ENCODE results near the gene CEBPA. TPM values are rescaled to one million over a fixed set of nuclear protein-coding genes. Genes with fewer than 3 reads are reported as not detected.
A peak's percentile ranks its signal among the peaks of the same experiment; 100 is the strongest.

The CEBPA gene
- polyA plus RNA-seq, 2 donors, result 14.1 to 19.4 TPM

- Histone ChIP-seq H3K36me3 (ENCODE audit: control insufficient read depth in 2 of 2, insufficient read depth in 2 of 2, low read length in 1 of 2) (no peaks in the 10 kb centered on the region), H3K27ac (ENCODE audit: low read depth in 2 of 2, low read length in 1 of 2) (peak overlapping the region; percentile 74 to 99), H3K9me3 (ENCODE audit: control insufficient read depth in 2 of 2, insufficient read depth in 1 of 2, low read depth in 1 of 2, low read length in 1 of 2) (no peaks in the 10 kb centered on the region), H3K4me3 (ENCODE audit: low read depth in 1 of 2, low read length in 2 of 2) (no peak overlapping the region), H3K4me1 (ENCODE audit: control insufficient read depth in 2 of 2, insufficient read depth in 2 of 2, low read length in 1 of 2) (peaks cover 16 to 36% of the 10 kb centered on the region in 2 donors), H3K27me3 (ENCODE audit: control insufficient read depth in 1 of 2, insufficient read depth in 2 of 2, low read length in 2 of 2) (no peaks in the 10 kb centered on the region)
- WGBS, 2 donors, result 49 to 71% methylated on average over 11 of the region's 11 CpGs
Measured at GRCh38 chr19:33290082-33290815, 12.1 kb downstream of the CEBPA start.

GRCh38 chr19:33289261-33289660 is 13.1 kb downstream of the CEBPA start:
- no peaks in the 10 kb centered on the region for H3K27me3 ChIP-seq (ENCODE audit: control insufficient read depth in 1 of 2, insufficient read depth in 2 of 2, low read length in 2 of 2)
- H3K9me3 ChIP-seq (ENCODE audit: control insufficient read depth in 2 of 2, insufficient read depth in 1 of 2, low read depth in 1 of 2, low read length in 1 of 2), result no peaks in the 10 kb centered on the region
- H3K4me1 ChIP-seq (ENCODE audit: control insufficient read depth in 2 of 2, insufficient read depth in 2 of 2, low read length in 1 of 2), result peaks cover 16 to 36% of the 10 kb centered on the region in 2 donors
- no peaks in the 10 kb centered on the region for H3K36me3 ChIP-seq (ENCODE audit: control insufficient read depth in 2 of 2, insufficient read depth in 2 of 2, low read length in 1 of 2)
- H3K4me3 ChIP-seq (ENCODE audit: low read depth in 1 of 2, low read length in 2 of 2), result no peak overlapping the region
- H3K27ac ChIP-seq (ENCODE audit: low read depth in 2 of 2, low read length in 1 of 2), result peak overlapping the region in 1 of 2 donors; percentile 99

- no peaks in the 10 kb centered on the region for H3K36me3 ChIP-seq (ENCODE audit: control insufficient read depth in 2 of 2, insufficient read depth in 2 of 2, low read length in 1 of 2)
- H3K4me3 ChIP-seq (ENCODE audit: low read depth in 1 of 2, low read length in 2 of 2), result no peak overlapping the region
- no peaks in the 10 kb centered on the region for H3K9me3 ChIP-seq (ENCODE audit: control insufficient read depth in 2 of 2, insufficient read depth in 1 of 2, low read depth in 1 of 2, low read length in 1 of 2)
- WGBS, 2 donors, result 81 to 89% methylated on average over 1 of the region's 1 CpG
- no peaks in the 10 kb centered on the region for H3K27me3 ChIP-seq (ENCODE audit: control insufficient read depth in 1 of 2, insufficient read depth in 2 of 2, low read length in 2 of 2)
- no peak overlapping the region for H3K27ac ChIP-seq (ENCODE audit: low read depth in 2 of 2, low read length in 1 of 2)
- H3K4me1 ChIP-seq (ENCODE audit: control insufficient read depth in 2 of 2, insufficient read depth in 2 of 2, low read length in 1 of 2), result peaks cover 14 to 32% of the 10 kb centered on the region in 2 donors
Measured at GRCh38 chr19:33288666-33289065, 13.7 kb downstream of the CEBPA start.

DNA sequence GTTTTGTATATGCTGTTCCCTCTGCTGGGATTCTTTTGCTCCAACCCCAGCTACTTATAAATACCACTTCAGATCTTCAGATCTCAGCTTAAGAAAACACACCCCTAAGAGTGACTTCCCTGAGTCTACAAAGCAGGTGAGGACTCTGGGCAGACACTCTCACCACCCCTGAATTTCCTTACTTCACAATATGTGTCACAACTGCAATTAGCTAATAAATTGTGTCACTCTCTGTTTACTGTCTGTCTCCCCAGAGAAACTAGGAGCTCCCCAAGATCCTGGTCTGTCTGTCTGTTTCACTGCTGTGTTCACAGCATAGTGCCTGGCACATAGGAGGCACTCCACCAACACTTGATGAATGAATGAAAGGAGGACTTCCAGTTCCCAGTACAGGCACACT is 14.4 kb downstream of the CEBPA start:
- H3K9me3 ChIP-seq (ENCODE audit: control insufficient read depth in 2 of 2, insufficient read depth in 1 of 2, low read depth in 1 of 2, low read length in 1 of 2), result no peaks in the 10 kb centered on the region
- H3K4me1 ChIP-seq (ENCODE audit: control insufficient read depth in 2 of 2, insufficient read depth in 2 of 2, low read length in 1 of 2), result peaks cover 12 to 27% of the 10 kb centered on the region in 2 donors
- H3K36me3 ChIP-seq (ENCODE audit: control insufficient read depth in 2 of 2, insufficient read depth in 2 of 2, low read length in 1 of 2), result no peaks in the 10 kb centered on the region
- no peaks in the 10 kb centered on the region for H3K27me3 ChIP-seq (ENCODE audit: control insufficient read depth in 1 of 2, insufficient read depth in 2 of 2, low read length in 2 of 2)
- H3K4me3 ChIP-seq (ENCODE audit: low read depth in 1 of 2, low read length in 2 of 2), result no peak overlapping the region
- peak overlapping the region; percentile 19 to 40 for H3K27ac ChIP-seq (ENCODE audit: low read depth in 2 of 2, low read length in 1 of 2)

DNA sequence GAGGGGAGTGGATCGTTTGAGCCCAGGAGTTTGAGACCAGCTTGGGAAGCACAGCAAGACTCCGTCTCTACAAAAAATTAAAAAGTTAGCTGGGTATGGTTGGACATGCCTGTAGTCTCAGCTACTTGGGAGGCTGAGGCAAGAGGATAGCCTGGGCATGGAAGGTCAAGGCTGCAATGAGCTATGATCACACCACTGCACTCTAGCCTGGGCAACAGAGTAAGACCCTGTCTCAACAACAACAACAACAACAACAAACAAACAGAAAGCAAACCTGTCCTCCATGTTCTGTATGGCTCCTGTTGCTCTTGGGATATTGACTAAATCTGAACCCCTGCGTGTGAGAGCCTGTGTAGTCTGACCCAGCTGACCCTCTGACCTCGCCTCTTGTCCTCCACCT is 14.9 kb downstream of the CEBPA start:
- H3K36me3 ChIP-seq (ENCODE audit: control insufficient read depth in 2 of 2, insufficient read depth in 2 of 2, low read length in 1 of 2), result no peaks in the 10 kb centered on the region
- peak overlapping the region; percentile 19 to 40 for H3K27ac ChIP-seq (ENCODE audit: low read depth in 2 of 2, low read length in 1 of 2)

GRCh38 chr19:33286899-33287298 is 15.4 kb downstream of the CEBPA start:
- 78 to 80% methylated on average over 13 of the region's 13 CpGs for WGBS, 2 donors

More for the DNA sequence above, 14.9 kb downstream of the CEBPA start:
- Histone ChIP-seq H3K4me1 (ENCODE audit: control insufficient read depth in 2 of 2, insufficient read depth in 2 of 2, low read length in 1 of 2) (peaks cover 12 to 25% of the 10 kb centered on the region in 2 donors), H3K4me3 (ENCODE audit: low read depth in 1 of 2, low read length in 2 of 2) (no peak overlapping the region), H3K9me3 (ENCODE audit: control insufficient read depth in 2 of 2, insufficient read depth in 1 of 2, low read depth in 1 of 2, low read length in 1 of 2) (no peaks in the 10 kb centered on the region), H3K27me3 (ENCODE audit: control insufficient read depth in 1 of 2, insufficient read depth in 2 of 2, low read length in 2 of 2) (no peaks in the 10 kb centered on the region)
- 85 to 89% methylated on average over 4 of the region's 4 CpGs for WGBS, 2 donors

GRCh38 chr19:33285441-33285927 is 16.9 kb downstream of the CEBPA start:
- 65 to 80% methylated on average over 9 of the region's 9 CpGs for WGBS, 2 donors
- Histone ChIP-seq H3K27me3 (ENCODE audit: control insufficient read depth in 1 of 2, insufficient read depth in 2 of 2, low read length in 2 of 2) (no peaks in the 10 kb centered on the region), H3K27ac (ENCODE audit: low read depth in 2 of 2, low read length in 1 of 2) (no peak overlapping the region)

More at GRCh38 chr19:33286899-33287298, 15.4 kb downstream of the CEBPA start:
- H3K27me3 ChIP-seq (ENCODE audit: control insufficient read depth in 1 of 2, insufficient read depth in 2 of 2, low read length in 2 of 2), result no peaks in the 10 kb centered on the region
- H3K9me3 ChIP-seq (ENCODE audit: control insufficient read depth in 2 of 2, insufficient read depth in 1 of 2, low read depth in 1 of 2, low read length in 1 of 2), result no peaks in the 10 kb centered on the region
- peaks cover 12 to 22% of the 10 kb centered on the region in 2 donors for H3K4me1 ChIP-seq (ENCODE audit: control insufficient read depth in 2 of 2, insufficient read depth in 2 of 2, low read length in 1 of 2)
- no peaks in the 10 kb centered on the region for H3K36me3 ChIP-seq (ENCODE audit: control insufficient read depth in 2 of 2, insufficient read depth in 2 of 2, low read length in 1 of 2)
- H3K27ac ChIP-seq (ENCODE audit: low read depth in 2 of 2, low read length in 1 of 2), result no peak overlapping the region
- no peak overlapping the region for H3K4me3 ChIP-seq (ENCODE audit: low read depth in 1 of 2, low read length in 2 of 2)

DNA sequence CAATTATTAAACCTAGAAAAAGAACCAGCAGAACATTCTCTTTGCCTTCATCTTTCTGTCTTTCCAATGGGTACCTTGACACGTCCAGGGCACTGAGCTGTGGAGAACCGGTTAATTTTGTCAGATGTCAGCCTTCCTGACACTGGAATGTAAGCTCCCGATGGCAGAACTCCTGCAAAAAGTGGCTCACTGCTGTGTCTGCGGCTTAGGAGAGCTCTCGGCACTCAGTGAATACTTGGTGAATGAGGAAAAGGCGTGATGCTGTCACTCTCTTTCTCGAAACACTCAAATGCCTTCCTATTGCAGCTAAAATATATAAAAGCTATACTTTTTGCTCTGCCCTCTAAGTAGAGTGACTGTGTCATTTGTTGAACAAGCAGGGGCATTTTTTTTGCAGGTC is 17.6 kb downstream of the CEBPA start:
- Histone ChIP-seq H3K36me3 (ENCODE audit: control insufficient read depth in 2 of 2, insufficient read depth in 2 of 2, low read length in 1 of 2) (no peaks in the 10 kb centered on the region), H3K4me1 (ENCODE audit: control insufficient read depth in 2 of 2, insufficient read depth in 2 of 2, low read length in 1 of 2) (peaks cover 3 to 20% of the 10 kb centered on the region in 2 donors), H3K27ac (ENCODE audit: low read depth in 2 of 2, low read length in 1 of 2) (no peak overlapping the region), H3K4me3 (ENCODE audit: low read depth in 1 of 2, low read length in 2 of 2) (no peak overlapping the region), H3K27me3 (ENCODE audit: control insufficient read depth in 1 of 2, insufficient read depth in 2 of 2, low read length in 2 of 2) (no peaks in the 10 kb centered on the region), H3K9me3 (ENCODE audit: control insufficient read depth in 2 of 2, insufficient read depth in 1 of 2, low read depth in 1 of 2, low read length in 1 of 2) (no peaks in the 10 kb centered on the region)
- WGBS, 2 donors, result 81% methylated on average over 7 of the region's 7 CpGs

More at GRCh38 chr19:33285441-33285927, 16.9 kb downstream of the CEBPA start:
- Histone ChIP-seq H3K36me3 (ENCODE audit: control insufficient read depth in 2 of 2, insufficient read depth in 2 of 2, low read length in 1 of 2) (no peaks in the 10 kb centered on the region), H3K9me3 (ENCODE audit: control insufficient read depth in 2 of 2, insufficient read depth in 1 of 2, low read depth in 1 of 2, low read length in 1 of 2) (no peaks in the 10 kb centered on the region), H3K4me1 (ENCODE audit: control insufficient read depth in 2 of 2, insufficient read depth in 2 of 2, low read length in 1 of 2) (peaks cover 8 to 23% of the 10 kb centered on the region in 2 donors), H3K4me3 (ENCODE audit: low read depth in 1 of 2, low read length in 2 of 2) (no peak overlapping the region)

DNA sequence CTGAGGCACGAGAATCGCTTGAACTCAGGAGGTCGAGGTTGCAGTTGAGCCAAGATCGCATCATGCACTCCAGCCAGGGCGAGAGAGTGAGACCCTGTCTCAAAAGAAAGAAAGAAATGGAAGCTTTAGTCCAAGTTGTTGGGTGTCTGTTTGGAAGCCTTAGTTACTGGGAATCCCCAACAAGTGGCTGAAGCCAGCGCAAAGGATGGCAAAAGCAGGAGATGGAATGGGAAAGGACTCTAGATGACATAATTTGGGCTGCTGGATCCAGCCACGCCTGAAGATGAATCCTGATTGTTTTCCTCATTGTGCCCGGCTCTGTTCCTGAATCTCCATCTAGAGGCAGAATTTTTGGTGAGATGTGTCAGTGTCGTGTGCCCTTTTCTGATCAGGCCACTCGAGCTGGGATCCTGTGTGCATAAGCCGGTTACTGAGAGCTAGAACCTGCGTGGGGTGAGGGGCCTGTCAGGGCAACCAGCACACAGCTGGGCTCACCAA is 18.1 kb downstream of the CEBPA start:
- H3K4me3 ChIP-seq (ENCODE audit: low read depth in 1 of 2, low read length in 2 of 2), result no peak overlapping the region
- WGBS, 2 donors, result 90 to 93% methylated on average over 12 of the region's 12 CpGs
- no peaks in the 10 kb centered on the region for H3K9me3 ChIP-seq (ENCODE audit: control insufficient read depth in 2 of 2, insufficient read depth in 1 of 2, low read depth in 1 of 2, low read length in 1 of 2)
- H3K27me3 ChIP-seq (ENCODE audit: control insufficient read depth in 1 of 2, insufficient read depth in 2 of 2, low read length in 2 of 2), result no peaks in the 10 kb centered on the region
- peaks cover 3 to 18% of the 10 kb centered on the region in 2 donors for H3K4me1 ChIP-seq (ENCODE audit: control insufficient read depth in 2 of 2, insufficient read depth in 2 of 2, low read length in 1 of 2)
- H3K36me3 ChIP-seq (ENCODE audit: control insufficient read depth in 2 of 2, insufficient read depth in 2 of 2, low read length in 1 of 2), result no peaks in the 10 kb centered on the region
- no peak overlapping the region for H3K27ac ChIP-seq (ENCODE audit: low read depth in 2 of 2, low read length in 1 of 2)

DNA sequence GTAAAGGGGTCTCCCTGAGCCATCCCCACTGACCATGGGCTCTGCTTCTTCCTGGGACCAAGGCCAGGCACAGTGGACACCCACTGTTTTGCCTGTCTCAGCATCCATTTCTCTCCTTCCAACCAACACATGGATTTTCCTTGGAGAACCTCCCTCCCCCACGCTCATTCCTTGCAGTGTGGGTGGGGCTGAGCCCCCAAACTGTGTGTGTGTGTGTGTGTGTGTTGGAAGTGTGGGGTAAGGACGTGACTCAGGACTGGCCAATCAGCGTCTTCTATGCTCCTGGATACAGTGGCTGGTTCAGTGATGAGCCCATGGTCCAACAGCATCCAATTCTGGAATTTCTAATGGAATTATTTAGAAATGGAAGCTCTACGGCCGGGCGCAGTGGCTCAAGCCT is 18.7 kb downstream of the CEBPA start:
- WGBS, 2 donors, result 90 to 94% methylated on average over 6 of the region's 6 CpGs
- H3K27me3 ChIP-seq (ENCODE audit: control insufficient read depth in 1 of 2, insufficient read depth in 2 of 2, low read length in 2 of 2), result no peaks in the 10 kb centered on the region
- peaks cover 3 to 18% of the 10 kb centered on the region in 2 donors for H3K4me1 ChIP-seq (ENCODE audit: control insufficient read depth in 2 of 2, insufficient read depth in 2 of 2, low read length in 1 of 2)
- no peak overlapping the region for H3K4me3 ChIP-seq (ENCODE audit: low read depth in 1 of 2, low read length in 2 of 2)
- H3K9me3 ChIP-seq (ENCODE audit: control insufficient read depth in 2 of 2, insufficient read depth in 1 of 2, low read depth in 1 of 2, low read length in 1 of 2), result no peaks in the 10 kb centered on the region
- H3K36me3 ChIP-seq (ENCODE audit: control insufficient read depth in 2 of 2, insufficient read depth in 2 of 2, low read length in 1 of 2), result no peaks in the 10 kb centered on the region
- no peak overlapping the region for H3K27ac ChIP-seq (ENCODE audit: low read depth in 2 of 2, low read length in 1 of 2)

All from esophagus (tissue), 2 donors.